Measurements from ENCODE around the gene SCD5. TPM values are rescaled to one million over a fixed set of nuclear protein-coding genes. Genes with fewer than 3 reads are reported as not detected.

Gene SCD5
- total and polyA plus RNA-seq, 9 of the 15 experiments (the other 6 are each of a cell fraction or from before 2014, with no cell fraction given): 0.01 to 0.20 (median 0.03) TPM; not detected in 5

DNA sequence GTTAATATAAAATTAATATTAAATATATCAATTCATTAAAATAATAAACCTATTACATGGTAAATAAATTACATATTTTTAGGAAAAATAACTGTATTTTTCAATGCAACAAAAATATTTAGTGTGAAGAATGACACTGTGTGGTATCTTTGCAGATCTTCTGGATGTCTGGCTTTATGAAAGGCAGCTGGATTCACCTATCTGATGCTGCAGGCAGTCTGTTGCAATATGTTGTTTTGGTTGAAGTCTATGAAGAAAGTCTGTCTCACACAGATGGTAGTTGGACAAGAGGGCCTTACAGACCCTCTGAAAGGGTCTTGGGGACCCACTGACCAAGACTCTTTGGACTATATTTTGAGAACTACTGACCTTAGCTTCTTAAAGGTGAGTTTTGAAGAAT, 147.7 kb downstream of the SCD5 start:
- H3K9ac ChIP-seq (ENCODE audit: insufficient read depth in 1 of 2, low read depth in 2 of 2, low read length in 2 of 2): no peak overlapping the region
- no peak for TF ChIP-seq HDGF (IDR thresholded peaks at IDR 0.05)
- TF ChIP-seq PPARD (CRISPR knock-in tag; IDR thresholded peaks at IDR 0.05): no peak
- TF ChIP-seq, protein P1, sequence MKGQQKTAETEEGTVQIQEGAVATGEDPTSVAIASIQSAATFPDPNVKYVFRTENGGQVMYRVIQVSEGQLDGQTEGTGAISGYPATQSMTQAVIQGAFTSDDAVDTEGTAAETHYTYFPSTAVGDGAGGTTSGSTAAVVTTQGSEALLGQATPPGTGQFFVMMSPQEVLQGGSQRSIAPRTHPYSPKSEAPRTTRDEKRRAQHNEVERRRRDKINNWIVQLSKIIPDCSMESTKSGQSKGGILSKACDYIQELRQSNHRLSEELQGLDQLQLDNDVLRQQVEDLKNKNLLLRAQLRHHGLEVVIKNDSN (CRISPR knock-in tag; IDR thresholded peaks at IDR 0.05): no peak
- TF ChIP-seq HEY1 (CRISPR knock-in tag; IDR thresholded peaks at IDR 0.05; ENCODE audit: borderline replicate concordance): no peak
- TF ChIP-seq, protein P2, sequence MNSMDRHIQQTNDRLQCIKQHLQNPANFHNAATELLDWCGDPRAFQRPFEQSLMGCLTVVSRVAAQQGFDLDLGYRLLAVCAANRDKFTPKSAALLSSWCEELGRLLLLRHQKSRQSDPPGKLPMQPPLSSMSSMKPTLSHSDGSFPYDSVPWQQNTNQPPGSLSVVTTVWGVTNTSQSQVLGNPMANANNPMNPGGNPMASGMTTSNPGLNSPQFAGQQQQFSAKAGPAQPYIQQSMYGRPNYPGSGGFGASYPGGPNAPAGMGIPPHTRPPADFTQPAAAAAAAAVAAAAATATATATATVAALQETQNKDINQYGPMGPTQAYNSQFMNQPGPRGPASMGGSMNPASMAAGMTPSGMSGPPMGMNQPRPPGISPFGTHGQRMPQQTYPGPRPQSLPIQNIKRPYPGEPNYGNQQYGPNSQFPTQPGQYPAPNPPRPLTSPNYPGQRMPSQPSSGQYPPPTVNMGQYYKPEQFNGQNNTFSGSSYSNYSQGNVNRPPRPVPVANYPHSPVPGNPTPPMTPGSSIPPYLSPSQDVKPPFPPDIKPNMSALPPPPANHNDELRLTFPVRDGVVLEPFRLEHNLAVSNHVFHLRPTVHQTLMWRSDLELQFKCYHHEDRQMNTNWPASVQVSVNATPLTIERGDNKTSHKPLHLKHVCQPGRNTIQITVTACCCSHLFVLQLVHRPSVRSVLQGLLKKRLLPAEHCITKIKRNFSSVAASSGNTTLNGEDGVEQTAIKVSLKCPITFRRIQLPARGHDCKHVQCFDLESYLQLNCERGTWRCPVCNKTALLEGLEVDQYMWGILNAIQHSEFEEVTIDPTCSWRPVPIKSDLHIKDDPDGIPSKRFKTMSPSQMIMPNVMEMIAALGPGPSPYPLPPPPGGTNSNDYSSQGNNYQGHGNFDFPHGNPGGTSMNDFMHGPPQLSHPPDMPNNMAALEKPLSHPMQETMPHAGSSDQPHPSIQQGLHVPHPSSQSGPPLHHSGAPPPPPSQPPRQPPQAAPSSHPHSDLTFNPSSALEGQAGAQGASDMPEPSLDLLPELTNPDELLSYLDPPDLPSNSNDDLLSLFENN (IDR thresholded peaks at IDR 0.05; ENCODE audit: low read depth in 2 of 2, low read length in 2 of 2): no peak
- TF ChIP-seq, protein P3, sequence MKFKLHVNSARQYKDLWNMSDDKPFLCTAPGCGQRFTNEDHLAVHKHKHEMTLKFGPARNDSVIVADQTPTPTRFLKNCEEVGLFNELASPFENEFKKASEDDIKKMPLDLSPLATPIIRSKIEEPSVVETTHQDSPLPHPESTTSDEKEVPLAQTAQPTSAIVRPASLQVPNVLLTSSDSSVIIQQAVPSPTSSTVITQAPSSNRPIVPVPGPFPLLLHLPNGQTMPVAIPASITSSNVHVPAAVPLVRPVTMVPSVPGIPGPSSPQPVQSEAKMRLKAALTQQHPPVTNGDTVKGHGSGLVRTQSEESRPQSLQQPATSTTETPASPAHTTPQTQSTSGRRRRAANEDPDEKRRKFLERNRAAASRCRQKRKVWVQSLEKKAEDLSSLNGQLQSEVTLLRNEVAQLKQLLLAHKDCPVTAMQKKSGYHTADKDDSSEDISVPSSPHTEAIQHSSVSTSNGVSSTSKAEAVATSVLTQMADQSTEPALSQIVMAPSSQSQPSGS (CRISPR knock-in tag; IDR thresholded peaks at IDR 0.05): no peak

More for the DNA sequence above, 147.7 kb downstream of the SCD5 start:
- DNase-seq (ENCODE audit: extremely low read depth in 1 of 4, low spot score in 3 of 4) (no peak), ATAC-seq (no peak), FAIRE-seq (no peak)
- ChIA-PET POLR2A (no interaction called here), CTCF (ENCODE audit: low intra/inter-chr PET ratio) (no interaction called here)
- H3K27ac ChIP-seq (ENCODE audit: extremely low read depth, low read depth, low read length): no peak overlapping the region
- H3K4me1 ChIP-seq (replicated peaks in 1 of 2; ENCODE audit: control insufficient read depth in 2 of 2, insufficient read depth in 2 of 2, low read length in 2 of 2): no peaks in the 10 kb centered on the region
- no peak overlapping the region for H2AFZ ChIP-seq (ENCODE audit: low read depth, low read length)
- H3K4me2 ChIP-seq (ENCODE audit: insufficient read depth, low read length): no peak overlapping the region
- in situ Hi-C loops (cut with MboI) (no loop called here), intact Hi-C loops (cut with micrococcal nuclease) (no loop called here)
- H3K36me3 ChIP-seq (ENCODE audit: control insufficient read depth, insufficient read depth, low read length): no peaks in the 10 kb centered on the region
- H3K27me3 ChIP-seq (ENCODE audit: control insufficient read depth in 2 of 2, insufficient read depth in 2 of 2, low read length in 2 of 2): peaks cover 0 to 5% of the 10 kb centered on the region in 2 experiments; a peak in 1 of 5 replicates
- no TSS peak for BruUV-seq (replicated peaks)
- H3K4me3 ChIP-seq: no peak overlapping the region
- H3K9me1 ChIP-seq (ENCODE audit: control insufficient read depth, insufficient read depth, low read length): no peaks in the 10 kb centered on the region
- H3K79me2 ChIP-seq (ENCODE audit: control insufficient read depth, insufficient read depth, low read length): no peaks in the 10 kb centered on the region
- no peaks in the 10 kb centered on the region for H4K20me1 ChIP-seq (replicated peaks; ENCODE audit: control insufficient read depth, insufficient read depth, low read length)
- no peaks in the 10 kb centered on the region for H3K9me3 ChIP-seq (replicated peaks; ENCODE audit: control insufficient read depth, insufficient read depth, low read depth, low read length)
